Progenitor cell of endocrine pancreas (in vitro differentiated cells): ENCODE measurements around the gene SCAMP2. TPM values are rescaled to one million over a fixed set of nuclear protein-coding genes. Genes with fewer than 3 reads are reported as not detected.

Experiments used
- DNase-seq: peaks from one replicate; pipeline ENCODE4 v3.0.0; 2021; ENCODE audit warnings: low spot score; ENCODE audit not compliant: unreplicated experiment
- H3K27ac Mint-ChIP-seq: 2 replicates; pipeline ENCODE4 v1.8.0; 2021; ENCODE audit warnings: mild to moderate bottlenecking, moderate library complexity, mixed read lengths
- H3K27me3 Mint-ChIP-seq: 2 replicates; pipeline ENCODE4 v1.8.0; 2021; ENCODE audit warnings: mixed read lengths
- H3K36me3 Mint-ChIP-seq: 2 replicates; pipeline ENCODE4 v1.8.0; 2022; ENCODE audit warnings: mixed read lengths; ENCODE audit not compliant: insufficient read depth
- H3K4me1 Mint-ChIP-seq: 2 replicates; pipeline ENCODE4 v1.8.0; 2021; ENCODE audit warnings: low read depth, mixed read lengths
- H3K4me3 Mint-ChIP-seq: 2 replicates; pipeline ENCODE4 v1.8.0; 2021; ENCODE audit warnings: low read depth, mild to moderate bottlenecking, moderate library complexity, mixed read lengths
- H3K9me3 Mint-ChIP-seq: 2 replicates; pipeline ENCODE4 v1.8.0; 2021; ENCODE audit warnings: low read depth, mixed read lengths
- total RNA-seq: library from RNA; stranded (reverse); gene quantifications from 2 replicates; pipeline ENCODE4 v1.2.1, GENCODE V29; 2021
- TF ChIP-seq, protein P1 (sequence below): fragments of 200-600 bp; sonication (generic); IDR thresholded peaks from one replicate; pipeline ENCODE4 v1.5.0; 2021; ENCODE audit warnings: antibody characterized with exemption, mild to moderate bottlenecking; ENCODE audit not compliant: unreplicated experiment

The SCAMP2 gene
- total RNA-seq, 1 donor from 2014 or later, result 63.0 TPM

DNA sequence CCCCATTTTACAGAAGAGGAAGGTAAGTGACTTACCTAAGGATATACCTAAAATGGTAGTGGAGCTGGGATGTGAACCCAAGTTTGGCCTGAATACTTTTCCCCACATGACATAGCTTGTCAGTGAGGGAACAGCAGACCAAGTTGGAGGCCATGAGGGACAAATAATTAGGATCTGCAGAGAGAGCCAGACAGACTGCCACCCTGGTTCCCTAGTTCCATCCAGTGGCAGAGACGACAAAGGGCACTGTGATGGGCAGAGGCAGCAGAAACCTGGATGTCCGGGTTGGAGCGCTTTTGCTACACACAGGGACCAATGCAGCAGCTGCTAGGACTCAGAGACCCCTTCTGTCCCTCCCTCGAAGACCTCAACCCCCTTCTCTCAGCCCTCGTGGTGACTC is 45.6 kb downstream of the SCAMP2 start:
- Mint-ChIP-seq H3K4me3 (no peak overlapping the region), H3K4me1 (no peaks in the 10 kb centered on the region), H3K27me3 (peaks cover 66% of the 10 kb centered on the region)

GRCh38 chr15:74826921-74827320 is 46.2 kb downstream of the SCAMP2 start:
- no peak for DNase-seq
- TF ChIP-seq, protein P1, sequence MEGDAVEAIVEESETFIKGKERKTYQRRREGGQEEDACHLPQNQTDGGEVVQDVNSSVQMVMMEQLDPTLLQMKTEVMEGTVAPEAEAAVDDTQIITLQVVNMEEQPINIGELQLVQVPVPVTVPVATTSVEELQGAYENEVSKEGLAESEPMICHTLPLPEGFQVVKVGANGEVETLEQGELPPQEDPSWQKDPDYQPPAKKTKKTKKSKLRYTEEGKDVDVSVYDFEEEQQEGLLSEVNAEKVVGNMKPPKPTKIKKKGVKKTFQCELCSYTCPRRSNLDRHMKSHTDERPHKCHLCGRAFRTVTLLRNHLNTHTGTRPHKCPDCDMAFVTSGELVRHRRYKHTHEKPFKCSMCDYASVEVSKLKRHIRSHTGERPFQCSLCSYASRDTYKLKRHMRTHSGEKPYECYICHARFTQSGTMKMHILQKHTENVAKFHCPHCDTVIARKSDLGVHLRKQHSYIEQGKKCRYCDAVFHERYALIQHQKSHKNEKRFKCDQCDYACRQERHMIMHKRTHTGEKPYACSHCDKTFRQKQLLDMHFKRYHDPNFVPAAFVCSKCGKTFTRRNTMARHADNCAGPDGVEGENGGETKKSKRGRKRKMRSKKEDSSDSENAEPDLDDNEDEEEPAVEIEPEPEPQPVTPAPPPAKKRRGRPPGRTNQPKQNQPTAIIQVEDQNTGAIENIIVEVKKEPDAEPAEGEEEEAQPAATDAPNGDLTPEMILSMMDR, result no peak

More for the DNA sequence above, 45.6 kb downstream of the SCAMP2 start:
- no peaks in the 10 kb centered on the region for H3K36me3 Mint-ChIP-seq
- TF ChIP-seq, protein P1, result no peak
- no peaks in the 10 kb centered on the region for H3K9me3 Mint-ChIP-seq
- no peak for DNase-seq
- no peak overlapping the region for H3K27ac Mint-ChIP-seq

GRCh38 chr15:74826364-74826819 is 46.8 kb downstream of the SCAMP2 start, which contains the start of gene CPLX3:
Gene CPLX3, plus strand, starts transcription at chr15:74826627. Its CDS starts 77 bp downstream, at chr15:74826704.
- Mint-ChIP-seq H3K36me3 (no peaks in the 10 kb centered on the region), H3K27me3 (peaks cover 69% of the 10 kb centered on the region), H3K27ac (peak within 1 kb of the TSS; percentile 56), H3K4me3 (no peak within 1 kb of the TSS), H3K9me3 (no peaks in the 10 kb centered on the region), H3K4me1 (no peaks in the 10 kb centered on the region)
- TF ChIP-seq, protein P1, result no peak
- DNase-seq, result peak; percentile 56

More at GRCh38 chr15:74826921-74827320, 46.2 kb downstream of the SCAMP2 start:
- Mint-ChIP-seq H3K27ac (no peak overlapping the region), H3K9me3 (no peaks in the 10 kb centered on the region), H3K4me3 (no peak overlapping the region), H3K4me1 (no peaks in the 10 kb centered on the region), H3K27me3 (peaks cover 67% of the 10 kb centered on the region), H3K36me3 (no peaks in the 10 kb centered on the region)

DNA sequence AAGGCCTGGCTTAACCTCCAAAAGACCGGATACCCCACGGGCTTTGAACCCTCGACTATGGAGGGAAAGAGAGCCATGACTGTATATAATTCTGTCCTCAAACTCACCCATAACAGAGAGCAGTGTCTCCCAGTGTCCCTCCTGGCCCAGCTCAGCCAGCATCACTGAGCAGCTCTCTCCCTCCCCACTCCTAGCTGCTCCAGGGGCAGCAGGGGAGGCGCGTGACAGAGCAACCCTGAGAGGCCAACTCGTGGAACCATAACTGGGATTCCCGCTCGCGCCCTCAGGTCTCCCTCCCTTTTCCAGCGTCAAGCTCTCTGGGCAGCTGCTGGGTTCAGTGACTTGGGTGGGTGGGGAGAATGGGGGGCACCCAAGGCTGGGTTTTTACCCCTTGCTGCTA is 47.3 kb downstream of the SCAMP2 start:
- no peaks in the 10 kb centered on the region for H3K36me3 Mint-ChIP-seq
- peak overlapping the region; percentile 56 for H3K27ac Mint-ChIP-seq
- H3K4me3 Mint-ChIP-seq, result no peak overlapping the region
- H3K27me3 Mint-ChIP-seq, result peaks cover 69% of the 10 kb centered on the region
- no peaks in the 10 kb centered on the region for H3K9me3 Mint-ChIP-seq
- TF ChIP-seq, protein P1, result no peak
- H3K4me1 Mint-ChIP-seq, result no peaks in the 10 kb centered on the region
- no peak for DNase-seq

DNA sequence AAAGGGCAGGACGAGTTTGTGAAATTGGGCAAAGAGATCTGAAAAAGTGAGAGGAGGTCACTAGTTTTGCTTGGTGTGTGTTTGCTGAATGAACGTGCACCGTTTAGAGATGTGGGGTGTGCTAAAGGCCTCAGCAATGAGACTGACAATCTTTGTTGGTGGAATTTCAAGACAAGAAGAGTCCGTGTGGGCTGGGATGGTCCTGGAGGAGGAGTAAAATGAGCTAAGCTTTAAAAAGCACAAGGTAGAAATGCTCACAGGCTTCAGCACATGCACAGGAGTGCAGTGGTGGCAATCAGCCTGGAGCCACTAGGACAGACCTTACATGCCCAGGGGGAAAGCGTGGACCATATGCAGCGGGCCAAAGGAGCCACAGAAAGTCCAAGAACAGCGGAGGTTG is 48.2 kb downstream of the SCAMP2 start:
- H3K36me3 Mint-ChIP-seq, result no peaks in the 10 kb centered on the region
- TF ChIP-seq, protein P1, result no peak
- no peaks in the 10 kb centered on the region for H3K9me3 Mint-ChIP-seq
- no peaks in the 10 kb centered on the region for H3K4me1 Mint-ChIP-seq
- no peak overlapping the region for H3K4me3 Mint-ChIP-seq
- no peak overlapping the region for H3K27ac Mint-ChIP-seq
- DNase-seq, result no peak
- H3K27me3 Mint-ChIP-seq, result peaks cover 68% of the 10 kb centered on the region
